GM19025 (cell line): ENCODE data around the gene RHOB.

Source experiments
- ATAC-seq: cut with Tn5 transposase; IDR thresholded peaks from one replicate; pipeline ENCODE4 v1.9.1; 2021; ENCODE audit warnings: mild to moderate bottlenecking, low read depth, moderate library complexity; ENCODE audit not compliant: unreplicated experiment

Gene RHOB

GRCh38 chr2:20471902-20472559 is 25.2 kb downstream of the RHOB start:
- no peak for ATAC-seq

DNA sequence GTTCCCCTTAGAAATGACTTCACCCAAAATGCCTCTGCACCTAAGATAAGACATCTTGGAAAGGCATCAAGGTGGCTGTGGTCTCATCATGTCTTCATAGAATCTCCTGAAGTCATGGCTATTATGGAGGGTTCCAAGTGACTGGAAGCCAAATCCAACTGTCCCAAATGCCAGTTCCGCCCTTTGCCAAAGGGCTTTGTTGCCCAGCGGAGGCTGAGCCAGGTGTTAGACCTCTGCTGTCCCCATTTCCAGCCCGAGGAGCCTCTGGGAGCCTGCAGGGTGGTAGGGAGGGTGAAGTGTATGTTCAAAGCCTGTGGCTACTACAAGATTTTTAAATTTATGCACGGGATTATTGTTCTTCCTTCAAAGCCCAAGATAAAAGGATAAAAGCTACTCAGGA is 25.7 kb downstream of the RHOB start:
- ATAC-seq = no peak

- ATAC-seq = no peak
These were observed 26.3 kb downstream of the RHOB start for GRCh38 chr2:20473128-20473527.

DNA sequence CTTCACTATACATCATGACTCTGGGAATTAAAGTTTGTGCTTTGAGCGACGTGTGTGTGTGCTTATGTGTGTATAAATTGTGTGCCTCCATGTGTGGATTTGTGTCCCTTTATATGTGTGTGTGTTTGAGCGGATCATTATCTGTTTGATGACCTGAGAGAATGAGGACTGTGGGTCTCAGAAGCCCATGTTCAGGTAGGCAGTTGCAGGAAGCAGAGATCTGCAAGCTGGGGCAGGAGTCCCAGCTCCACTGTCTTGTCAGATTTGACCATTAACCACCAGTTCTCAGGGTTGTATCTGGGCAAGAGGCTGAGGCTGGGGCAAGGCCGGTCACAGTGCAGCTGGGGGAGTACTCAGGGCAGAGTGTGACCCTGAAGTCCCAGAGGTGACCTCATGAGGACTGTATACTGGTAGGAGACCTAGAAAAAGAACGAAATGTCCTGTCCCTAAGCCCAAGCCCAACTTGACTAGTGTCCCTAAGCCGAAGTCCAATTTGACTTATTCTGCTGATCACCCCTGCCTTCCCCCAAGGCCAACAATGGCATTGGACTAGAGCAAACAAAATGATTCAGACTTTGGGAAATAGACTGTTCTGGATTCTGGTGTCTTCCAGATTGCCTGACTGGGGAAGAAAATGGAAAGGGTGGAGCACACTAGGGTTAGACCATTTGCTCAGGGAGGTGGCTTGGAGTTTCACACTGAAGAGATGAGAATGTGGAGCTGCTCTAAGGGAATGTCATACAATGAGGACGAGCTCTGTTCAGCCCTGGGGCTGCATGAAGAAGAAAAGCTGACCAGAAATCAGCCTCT is 28.1 kb downstream of the RHOB start:
- ATAC-seq = no peak

GRCh38 chr2:20475567-20475952 is 28.7 kb downstream of the RHOB start:
- ATAC-seq = no peak

DNA sequence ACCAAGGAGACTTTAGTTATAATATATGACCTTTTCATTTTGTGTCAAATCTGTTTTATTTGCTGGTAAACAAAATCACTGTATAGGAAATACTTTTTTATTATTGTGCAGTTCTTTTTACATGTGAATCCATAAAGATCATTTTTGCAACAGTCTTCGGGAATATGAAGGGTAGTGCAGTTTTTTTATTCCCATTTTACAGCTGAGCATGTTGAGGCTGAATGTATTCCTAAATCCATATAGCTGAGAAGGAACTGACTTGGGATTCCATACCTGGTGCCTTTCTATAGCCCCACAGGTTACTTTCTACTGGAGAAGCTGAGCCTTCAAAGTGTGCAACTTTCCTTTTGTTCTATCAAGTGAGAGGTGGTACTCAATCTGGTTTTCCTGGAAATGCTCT is 29.6 kb downstream of the RHOB start:
- ATAC-seq = no peak

DNA sequence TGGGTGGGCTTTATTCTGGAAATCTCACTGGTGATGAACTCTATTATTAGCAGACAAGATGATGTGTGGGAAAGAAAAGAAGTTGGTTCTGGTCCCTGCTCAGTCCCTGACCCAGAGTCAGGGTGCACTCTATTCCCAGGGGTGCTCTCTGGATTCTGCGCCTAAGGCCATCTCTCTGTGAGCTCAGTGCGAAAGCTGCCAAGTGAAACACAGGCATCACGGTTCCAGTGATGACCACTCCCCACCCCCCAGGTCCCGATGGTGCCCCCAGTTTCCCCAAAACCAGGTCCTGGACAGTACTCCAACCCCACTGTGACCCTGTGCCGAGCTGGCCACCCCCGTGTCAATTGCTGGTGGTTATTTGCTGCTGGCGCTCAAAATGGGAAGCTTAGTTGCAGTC is 30.1 kb downstream of the RHOB start:
- no peak for ATAC-seq

- no peak for ATAC-seq
These were observed 32.1 kb downstream of the RHOB start for GRCh38 chr2:20478961-20479360.

- ATAC-seq = no peak
These were observed 33.0 kb downstream of the RHOB start for GRCh38 chr2:20479835-20480234.

DNA sequence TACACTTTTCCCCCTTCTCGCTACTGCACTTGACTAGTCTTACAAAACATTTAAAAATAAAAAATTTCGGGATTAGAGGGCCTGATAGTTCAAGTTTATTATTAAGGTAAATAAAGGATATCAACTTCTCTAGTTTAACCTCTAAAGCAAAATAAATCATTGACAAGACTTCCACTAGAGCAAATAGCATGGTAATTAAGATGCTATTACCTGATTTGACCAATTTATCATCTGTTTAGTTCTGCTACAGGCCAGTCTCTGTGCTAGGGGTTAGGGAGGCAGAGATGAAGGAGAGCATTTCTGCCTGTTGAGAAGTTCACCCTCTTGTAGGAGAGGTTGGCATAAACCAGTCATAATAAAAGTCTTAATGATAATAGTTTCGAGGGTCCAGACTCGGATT is 34.0 kb downstream of the RHOB start:
- ATAC-seq = no peak

- no peak for ATAC-seq
These were observed 35.0 kb downstream of the RHOB start for GRCh38 chr2:20481798-20482405.

DNA sequence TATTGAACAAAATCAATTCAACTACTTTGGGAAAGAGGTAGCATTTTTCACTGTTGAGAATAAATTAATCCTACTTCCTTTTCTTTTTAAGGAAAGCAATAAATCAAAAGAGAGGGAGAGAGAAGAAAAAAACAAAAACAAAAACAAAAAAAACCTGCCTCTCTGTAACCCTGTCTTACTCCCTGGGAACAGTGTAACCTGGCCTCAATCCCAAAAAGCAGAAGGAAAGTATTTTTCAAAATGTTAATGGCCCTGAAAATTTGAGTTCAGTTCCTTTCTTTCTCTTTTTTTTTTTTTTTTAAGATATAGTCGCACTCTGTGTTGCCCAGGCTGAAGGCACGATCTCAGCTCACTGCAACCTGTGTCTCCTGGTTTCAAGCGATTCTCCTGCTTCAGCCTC is 35.9 kb downstream of the RHOB start:
- ATAC-seq = no peak

GRCh38 chr2:20483194-20483895 is 36.5 kb downstream of the RHOB start:
- ATAC-seq = no peak

GRCh38 chr2:20484034-20484617 is 37.3 kb downstream of the RHOB start:
- no peak for ATAC-seq

- ATAC-seq = no peak
These were observed 38.1 kb downstream of the RHOB start for GRCh38 chr2:20484810-20485611.

- ATAC-seq = no peak
These were observed 38.9 kb downstream of the RHOB start for GRCh38 chr2:20485612-20486388.

DNA sequence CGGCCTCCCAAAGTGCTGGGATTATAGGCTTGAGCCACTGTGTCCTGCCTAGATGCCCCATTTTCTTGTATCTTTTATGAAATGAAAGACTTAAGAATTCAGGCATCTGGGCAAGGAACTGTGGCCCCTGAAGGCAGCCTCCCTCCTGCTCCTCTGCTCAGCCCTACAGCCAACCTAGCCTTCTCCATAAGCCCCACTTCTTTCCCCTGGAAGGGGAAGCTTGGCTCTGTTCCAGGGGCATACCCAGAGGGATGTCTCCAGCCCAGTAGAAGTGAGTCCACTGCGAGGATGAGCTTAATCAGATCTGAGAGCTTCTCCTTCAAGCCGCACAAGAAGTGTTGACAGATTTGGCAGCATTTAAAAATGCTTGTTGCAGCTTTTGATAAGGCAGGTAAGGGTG is 39.7 kb downstream of the RHOB start:
- ATAC-seq = no peak

DNA sequence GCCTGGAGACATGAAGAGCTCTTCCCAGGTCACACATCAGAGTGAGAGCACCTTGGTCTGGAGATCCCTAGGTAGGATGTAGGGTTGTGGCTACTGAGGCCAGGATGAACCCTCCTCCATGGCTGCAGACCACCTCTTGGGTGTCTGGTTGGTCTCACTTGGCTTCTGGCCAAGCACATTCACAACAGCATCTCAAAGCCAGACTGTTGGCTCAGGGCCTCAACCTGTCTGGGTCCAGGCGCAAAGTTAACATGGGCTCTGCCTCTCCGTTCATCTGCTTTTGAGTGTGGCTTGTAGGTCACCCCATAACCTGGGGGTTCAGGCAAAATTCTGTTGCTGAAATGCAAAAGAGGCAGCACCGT is 40.1 kb downstream of the RHOB start:
- no peak for ATAC-seq

- no peak for ATAC-seq
These were observed 40.7 kb downstream of the RHOB start for GRCh38 chr2:20487392-20488174.
